Activated CD8-positive, alpha-beta memory T cell treated with anti-CD3 and anti-CD28 coated beads for 36 hours (primary cell): ENCODE measurements around the gene DERL2. TPM values are rescaled to one million over a fixed set of nuclear protein-coding genes. Genes with fewer than 3 reads are reported as not detected.

Experiments
- CTCF ChIA-PET: fragments of 350-600 bp; sonication (Branson Sonifier 250); formaldehyde crosslinking; loops from one replicate; lab custom pipeline; 2021; ENCODE audit warnings: antibody characterized with exemption; lab: Charles Lee
- POLR2A ChIA-PET: fragments of 350-600 bp; sonication (Branson Sonifier 250); formaldehyde crosslinking; loops from one replicate; lab custom pipeline; 2021; ENCODE audit warnings: antibody characterized with exemption; lab: Charles Lee
- total RNA-seq, 2 experiments: library from RNA; stranded (reverse); gene quantifications; one replicate each; pipeline ENCODE4 v1.2.3, GENCODE V29; 2021

Gene DERL2
- total RNA-seq, 2 experiments from 2014 or later, result 87.5 to 89.4 TPM

DNA sequence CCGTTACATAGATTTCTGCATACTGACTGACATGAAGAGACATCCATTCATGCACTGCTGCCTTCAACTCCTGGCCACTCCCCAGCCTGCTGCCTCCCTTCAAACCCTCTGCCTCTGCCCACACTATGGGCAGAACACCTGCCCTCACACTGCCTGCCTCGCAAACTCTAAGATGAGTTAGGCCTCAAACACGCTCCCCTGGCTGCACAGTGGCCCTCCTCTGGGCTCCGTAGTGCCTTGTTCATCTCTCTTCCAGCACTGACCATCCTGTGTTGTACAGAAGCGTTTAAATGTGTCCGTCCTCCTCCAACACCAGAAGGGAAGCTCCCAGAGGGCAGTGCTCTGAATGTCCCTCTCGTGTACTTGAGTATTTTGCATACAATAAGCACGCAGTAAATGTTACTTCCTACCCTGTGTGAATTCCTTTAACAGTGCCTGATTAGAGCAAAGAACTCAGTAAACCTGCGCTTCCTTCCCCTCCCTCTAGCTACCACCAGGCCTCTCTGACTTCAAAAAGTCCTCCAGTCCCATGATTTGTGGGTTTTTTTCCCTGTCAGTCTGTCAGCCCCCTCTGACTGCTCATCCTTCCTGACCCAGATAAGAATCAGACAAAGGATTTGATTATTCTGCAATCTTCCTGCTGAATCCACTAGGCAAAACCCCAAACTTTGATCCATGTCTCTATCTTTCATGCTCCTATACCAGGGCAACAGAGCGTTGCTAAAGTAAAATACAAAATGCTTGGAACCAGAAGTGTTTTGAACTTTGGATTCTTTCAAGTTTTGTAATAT, 21.1 kb downstream of the DERL2 start:
- CTCF ChIA-PET, result interaction anchor here (1.0 to 1.1 kb wide), 2 partner anchors 24 to 26 kb away, joined by 3 read pairs; no protein-coding TSS in a partner anchor
- POLR2A ChIA-PET, result no interaction called here

DNA sequence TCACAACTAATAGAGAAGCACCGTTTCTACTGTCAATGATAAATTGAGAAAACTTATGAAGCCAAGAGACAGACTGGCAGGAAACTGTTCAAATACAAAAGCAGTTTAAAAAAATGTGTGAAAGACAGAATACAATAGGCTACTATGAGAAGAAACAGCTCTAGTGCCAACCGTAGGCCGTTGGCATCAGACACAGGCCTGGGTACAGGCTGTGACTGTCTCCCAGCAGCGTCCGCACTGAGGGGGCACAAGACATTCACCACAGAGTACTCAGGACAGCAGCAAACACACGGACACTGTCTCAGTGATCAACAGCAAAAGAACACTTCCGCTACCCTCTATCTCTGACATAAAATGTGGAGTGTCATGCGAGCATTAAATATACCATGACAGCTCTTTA, 39.2 kb downstream of the DERL2 start:
- POLR2A ChIA-PET, result no interaction called here
- CTCF ChIA-PET, result no interaction called here

DNA sequence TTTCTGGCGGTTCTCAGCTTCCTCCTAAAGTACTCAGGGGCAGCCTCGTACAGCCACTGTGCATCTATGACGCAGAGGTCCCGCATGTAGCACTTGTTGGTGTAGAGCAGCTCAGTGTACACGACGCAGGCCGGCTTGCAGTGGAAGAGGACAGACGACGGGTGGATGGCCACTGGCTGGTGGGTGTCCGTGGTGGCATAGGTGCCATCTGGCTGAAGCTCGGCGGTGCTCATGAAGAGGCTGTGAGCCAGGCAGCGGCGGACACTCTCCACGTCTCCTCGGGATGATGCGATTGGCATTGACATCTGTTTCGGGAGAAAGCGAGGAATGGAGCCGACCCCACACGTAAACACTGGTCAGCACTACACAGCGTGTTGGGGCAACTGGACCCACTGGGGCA, 41.8 kb downstream of the DERL2 start:
- CTCF ChIA-PET, result interaction anchor here (0.9 kb wide), 1 partner anchor 25 kb away, joined by 3 read pairs; the partner anchor contains the start of gene DHX33
- POLR2A ChIA-PET, result no interaction called here

DNA sequence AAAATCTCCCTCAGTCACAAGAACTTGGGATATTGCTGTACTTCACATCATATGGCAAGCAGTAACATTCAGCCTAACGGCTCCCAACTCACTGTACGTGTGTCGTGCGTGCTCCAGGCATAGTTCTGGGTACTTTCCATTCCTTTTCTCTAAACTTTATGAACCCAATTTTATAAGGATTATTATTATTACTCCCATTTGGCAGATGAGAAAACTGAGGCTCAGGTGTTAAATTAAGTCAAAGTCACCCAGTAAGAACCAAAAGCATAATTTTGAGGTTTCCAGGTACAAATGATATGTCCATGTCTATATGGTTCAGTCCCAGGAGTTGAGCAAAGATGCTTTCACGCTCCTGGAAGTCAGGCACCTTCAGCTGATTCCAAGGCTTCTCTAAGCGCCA, 42.2 kb downstream of the DERL2 start:
- CTCF ChIA-PET, result interaction anchor here (0.9 kb wide), 1 partner anchor 25 kb away, joined by 3 read pairs; the partner anchor contains the start of gene DHX33
- POLR2A ChIA-PET, result no interaction called here

DNA sequence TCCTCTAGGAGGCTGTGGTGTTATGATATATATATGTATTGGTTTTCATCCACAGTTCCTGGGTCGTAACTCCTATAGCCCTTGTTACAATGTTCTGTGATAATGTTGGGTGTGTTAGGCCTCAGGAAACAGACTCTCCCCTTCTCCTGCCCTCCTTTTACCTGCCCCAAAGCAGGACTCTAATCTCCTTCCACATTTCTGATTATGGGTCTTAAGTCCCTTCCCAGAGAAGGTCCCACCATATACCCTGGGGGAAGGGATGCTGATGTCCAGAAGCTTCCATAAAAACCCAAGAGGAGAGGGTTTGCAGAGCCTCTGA, 46.6 kb downstream of the DERL2 start:
- POLR2A ChIA-PET, result interaction anchor here (0.6 to 1.4 kb wide), 6 partner anchors 20 to 167 kb away, joined by 3 to 6 read pairs (median 4); partner anchors contain the start of genes DERL2, DHX33, MIS12 and NUP88
- CTCF ChIA-PET, result interaction anchor here (0.6 to 4.0 kb wide), 19 partner anchors 11 to 248 kb away, joined by 3 to 31 read pairs (median 4); partner anchors contain the start of genes DHX33, NUP88 and ZNF594

DNA sequence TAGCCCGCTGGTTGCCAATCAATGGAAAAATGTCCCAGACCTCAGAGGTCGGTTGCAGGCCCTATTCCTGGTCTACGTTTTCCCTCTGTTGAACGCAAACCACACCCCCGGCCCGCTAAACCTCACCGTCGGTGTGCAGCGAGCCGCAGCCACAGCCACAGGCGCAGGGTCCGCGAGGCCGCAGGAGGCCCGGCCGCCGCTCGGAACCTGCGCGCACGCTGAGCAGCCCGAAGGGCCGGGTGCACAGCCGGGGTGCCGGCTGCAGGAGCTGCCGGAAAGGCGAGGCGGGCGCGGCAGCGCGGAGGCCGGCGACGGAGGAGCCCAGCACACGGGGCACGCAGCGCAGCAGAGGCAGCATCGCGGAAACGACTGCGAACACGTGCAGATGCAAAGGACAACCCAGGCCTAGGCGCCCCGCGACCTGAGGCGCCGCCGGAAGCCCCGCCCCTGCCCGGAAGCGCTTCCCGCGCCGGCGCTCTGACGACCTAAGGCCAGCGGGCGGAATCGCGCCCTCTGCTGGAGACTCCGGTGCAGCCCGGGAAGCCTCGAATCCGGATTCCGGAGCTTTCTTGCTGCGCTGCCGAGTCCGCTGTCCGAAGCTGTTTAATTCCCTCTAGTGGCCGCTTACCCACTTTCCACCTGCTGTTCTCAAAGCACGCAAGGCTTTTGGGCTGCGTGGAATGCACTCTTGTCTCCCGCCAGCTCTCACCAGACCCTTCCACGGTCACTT, 47.1 kb downstream of the DERL2 start, which contains the start of gene C1QBP:
C1QBP (minus strand) TSS at position 440 of the 730 bp plus-strand sequence; CDS start at position 358, 82 bp downstream.
- ChIA-PET POLR2A (interaction anchor here (0.6 to 1.4 kb wide), 6 partner anchors 19 to 166 kb away, joined by 3 to 6 read pairs (median 4); partner anchors contain the start of genes DERL2, DHX33, MIS12 and NUP88), CTCF (interaction anchor here (0.6 to 4.0 kb wide), 19 partner anchors 10 to 247 kb away, joined by 3 to 31 read pairs (median 4); partner anchors contain the start of genes DHX33, NUP88 and ZNF594)

DNA sequence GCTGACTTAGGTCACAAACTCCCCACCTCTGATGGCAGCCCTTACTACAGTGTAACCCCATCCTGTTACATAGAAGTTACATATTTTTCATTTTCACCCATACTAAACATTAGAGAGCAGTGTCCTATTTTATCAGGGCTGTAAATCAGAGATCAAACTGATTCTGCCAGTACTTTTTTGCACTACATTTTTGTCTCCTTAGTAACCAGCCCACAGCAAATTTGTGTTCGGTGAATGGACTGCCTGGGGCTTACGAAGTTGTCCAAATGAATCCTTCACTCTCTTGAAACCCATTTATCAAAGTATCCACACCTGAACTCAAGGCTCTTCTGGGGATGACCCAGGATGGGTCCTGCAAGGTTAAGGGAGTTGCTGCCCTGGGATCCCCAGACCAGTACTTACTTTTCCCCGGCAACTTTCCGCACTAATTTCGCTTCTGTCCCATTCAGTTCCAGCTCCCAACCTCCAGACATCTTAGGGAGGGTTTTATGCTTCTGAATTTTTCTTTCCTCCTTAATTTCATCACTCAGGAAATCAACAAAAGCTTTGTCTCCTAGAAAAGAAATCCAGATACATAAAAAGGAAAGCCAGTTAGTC, 48.2 kb downstream of the DERL2 start:
- CTCF ChIA-PET, result interaction anchor here (4.0 kb wide), 1 partner anchor 9 kb away, joined by 31 read pairs; no protein-coding TSS in a partner anchor

DNA sequence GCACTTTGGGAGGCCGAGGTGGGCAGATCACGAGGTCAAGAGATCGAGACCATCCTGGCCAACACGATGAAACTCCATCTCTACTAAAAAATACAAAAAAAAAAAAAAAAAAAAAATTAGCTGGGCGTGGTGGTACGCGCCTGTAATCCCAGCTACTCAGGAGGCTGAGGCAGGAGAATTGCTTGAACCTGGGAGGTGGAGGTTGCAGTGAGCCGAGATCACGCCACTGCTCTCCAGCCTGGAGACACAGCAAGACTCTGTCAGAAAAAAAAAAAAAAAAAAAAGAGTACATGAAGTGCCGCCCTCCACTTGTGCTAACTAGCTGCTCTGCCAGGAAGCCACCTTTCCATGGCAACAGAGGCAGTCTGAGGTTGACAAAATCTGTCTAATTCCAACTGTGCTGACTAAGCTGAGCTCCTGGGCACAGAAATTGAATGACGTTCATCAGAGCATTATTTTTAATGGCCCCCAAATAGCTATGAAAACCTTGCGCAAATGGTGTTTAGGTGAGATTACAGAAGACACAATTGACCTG, 50.1 kb downstream of the DERL2 start:
- ChIA-PET CTCF (interaction anchor here (0.6 kb wide), 1 partner anchor 109 kb away, joined by 4 read pairs; no protein-coding TSS in a partner anchor), POLR2A (interaction anchor here (0.6 to 1.6 kb wide), 2 partner anchors 11 to 16 kb away, joined by 5 to 9 read pairs; partner anchors contain the start of genes NUP88 and RPAIN)

More for the DNA sequence above, 48.2 kb downstream of the DERL2 start:
- POLR2A ChIA-PET, result no interaction called here

DNA sequence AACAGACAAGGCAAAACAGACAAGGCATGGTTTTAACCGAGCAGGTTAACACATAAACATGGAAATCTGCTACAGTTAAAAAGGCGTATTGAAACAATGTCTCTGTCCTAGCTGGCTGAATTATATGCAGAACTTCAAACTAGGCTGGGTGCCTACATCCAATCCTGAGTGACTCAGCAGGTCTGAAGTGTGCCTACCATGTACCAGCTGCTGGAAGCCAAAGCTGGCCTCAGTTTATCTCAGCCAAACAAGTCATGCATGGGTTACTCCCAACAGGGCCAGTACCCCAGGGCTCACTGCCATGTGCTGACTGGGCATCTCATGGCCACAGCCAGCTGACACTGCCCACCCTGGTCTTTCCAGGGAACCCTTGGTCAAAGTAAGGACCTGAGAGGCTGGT, 51.0 kb downstream of the DERL2 start:
- CTCF ChIA-PET, result no interaction called here
- POLR2A ChIA-PET, result no interaction called here

DNA sequence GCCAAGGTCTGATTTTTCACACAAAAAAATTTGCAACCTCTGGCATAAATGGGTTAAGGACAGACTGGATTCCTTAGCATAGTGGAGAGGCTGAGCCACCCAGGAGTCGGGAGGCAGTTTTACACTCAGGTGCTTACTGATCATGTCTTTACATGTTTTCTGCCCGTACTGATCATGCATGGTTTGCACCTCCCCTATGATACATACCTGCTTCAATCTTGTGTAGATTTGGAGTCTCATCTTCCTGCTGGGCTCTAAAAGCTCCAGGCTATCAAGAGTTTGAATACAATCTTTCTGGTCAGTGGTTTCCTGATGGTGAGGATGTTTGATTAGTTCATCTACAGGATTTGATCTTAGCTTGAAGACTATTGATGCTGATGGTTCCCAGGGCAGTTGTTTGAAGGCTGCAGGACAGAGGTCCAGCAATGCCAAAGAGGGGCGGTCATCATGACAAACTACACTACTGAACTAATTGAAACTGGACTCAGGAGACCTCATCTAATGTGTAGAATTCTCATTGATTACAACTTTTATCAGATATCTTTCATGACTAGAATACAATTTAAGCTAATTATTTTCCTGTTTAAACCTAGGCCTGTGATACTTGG, 53.9 kb downstream of the DERL2 start:
- POLR2A ChIA-PET, result no interaction called here
- CTCF ChIA-PET, result interaction anchor here (1.2 kb wide), 1 partner anchor 18 kb away, joined by 3 read pairs; no protein-coding TSS in a partner anchor

DNA sequence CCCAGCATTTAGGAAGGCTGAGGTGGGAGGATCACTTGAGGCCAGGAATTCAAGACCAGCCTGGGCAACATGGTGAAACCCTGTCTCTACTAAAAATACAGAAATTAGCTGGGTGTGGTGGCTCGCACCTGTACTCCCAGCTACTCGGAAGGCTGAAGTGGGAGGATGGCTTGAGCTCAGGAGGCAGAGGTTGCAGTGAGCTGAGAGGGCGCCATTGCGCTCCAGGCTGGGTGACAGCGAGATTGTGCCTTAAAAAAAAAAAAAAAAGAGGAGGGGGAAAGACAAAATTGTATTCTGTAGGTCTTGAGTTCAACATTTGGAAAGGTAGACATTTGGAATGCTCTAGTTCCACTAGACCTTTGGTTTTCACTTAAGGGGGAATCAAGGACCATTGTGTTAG, 54.7 kb downstream of the DERL2 start:
- ChIA-PET POLR2A (interaction anchor here (0.6 to 1.3 kb wide), 3 partner anchors 9 to 96 kb away, joined by 3 to 5 read pairs (median 3); no protein-coding TSS in a partner anchor), CTCF (interaction anchor here (6.1 kb wide), 1 partner anchor 8 kb away, joined by 31 read pairs; the partner anchor contains the start of gene C1QBP)

DNA sequence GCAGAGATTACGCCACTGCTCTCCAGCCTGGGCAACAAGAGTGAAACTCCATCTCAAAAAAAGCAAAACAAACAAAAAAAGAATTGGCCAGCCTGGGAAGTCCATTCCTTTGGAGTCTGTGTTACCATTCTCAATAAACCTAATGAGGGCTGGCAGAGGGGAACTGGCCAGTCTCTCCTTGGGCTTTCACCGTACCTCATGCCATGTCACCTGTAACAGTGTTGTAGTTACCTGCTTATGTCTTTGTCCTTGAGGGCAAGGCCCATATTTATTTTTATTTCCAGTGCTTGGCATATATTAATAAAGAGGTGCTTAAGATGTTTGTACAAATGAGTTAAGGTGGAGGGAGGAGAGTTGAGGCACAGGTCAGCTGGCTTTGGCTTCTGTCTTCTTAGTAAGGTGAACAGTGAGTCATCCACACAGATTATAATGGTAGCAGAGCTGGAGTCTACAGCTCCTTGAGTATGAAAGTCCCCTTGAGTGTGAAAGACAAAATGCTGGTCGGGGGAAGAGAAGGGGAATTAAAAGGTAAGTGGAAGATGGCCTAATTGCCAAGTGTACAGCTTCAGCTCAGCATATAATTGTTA, 55.5 kb downstream of the DERL2 start:
- POLR2A ChIA-PET, result interaction anchor here (0.6 to 1.3 kb wide), 2 partner anchors 8 to 96 kb away, joined by 3 to 5 read pairs; no protein-coding TSS in a partner anchor

DNA sequence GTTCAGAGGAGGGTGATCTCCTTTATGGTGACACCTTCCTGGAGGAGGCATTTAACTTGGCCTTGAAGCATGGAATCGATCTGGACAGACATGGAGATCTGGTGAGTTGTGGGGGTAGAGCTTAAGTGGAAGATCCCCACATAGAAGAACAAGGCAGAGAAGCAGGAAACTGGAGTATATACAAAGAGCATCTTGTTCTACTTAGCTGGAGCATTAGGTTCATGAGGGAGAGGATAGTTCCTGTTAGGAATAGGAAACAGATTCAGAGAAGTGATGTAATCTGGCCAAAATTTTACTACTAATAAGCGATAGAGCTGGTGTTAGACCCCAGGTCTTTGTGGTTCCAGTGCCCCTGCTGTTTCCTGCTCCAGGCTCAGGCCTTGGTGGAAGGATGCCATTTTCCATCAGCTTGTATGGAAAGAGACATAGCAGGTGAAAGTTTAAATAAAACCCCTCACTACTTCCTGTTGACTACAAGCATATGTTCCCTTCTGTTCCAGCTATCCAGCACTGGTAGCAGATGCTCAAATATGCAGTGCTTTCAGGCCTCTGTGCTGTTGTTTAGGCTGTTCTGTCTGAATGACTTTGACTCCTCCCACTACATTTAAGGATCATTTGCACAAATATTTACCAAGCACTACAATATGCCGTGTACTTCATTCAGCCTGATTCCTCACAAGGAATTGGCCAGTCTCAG, 56.6 kb downstream of the DERL2 start:
- ChIA-PET POLR2A (interaction anchor here (0.6 kb wide), 1 partner anchor 13 kb away, joined by 4 read pairs; no protein-coding TSS in a partner anchor), CTCF (interaction anchor here (6.1 kb wide), 1 partner anchor 9 kb away, joined by 31 read pairs; the partner anchor contains the start of gene C1QBP)

More for the DNA sequence above, 55.5 kb downstream of the DERL2 start:
- CTCF ChIA-PET, result interaction anchor here (6.1 kb wide), 1 partner anchor 8 kb away, joined by 31 read pairs; the partner anchor contains the start of gene C1QBP

DNA sequence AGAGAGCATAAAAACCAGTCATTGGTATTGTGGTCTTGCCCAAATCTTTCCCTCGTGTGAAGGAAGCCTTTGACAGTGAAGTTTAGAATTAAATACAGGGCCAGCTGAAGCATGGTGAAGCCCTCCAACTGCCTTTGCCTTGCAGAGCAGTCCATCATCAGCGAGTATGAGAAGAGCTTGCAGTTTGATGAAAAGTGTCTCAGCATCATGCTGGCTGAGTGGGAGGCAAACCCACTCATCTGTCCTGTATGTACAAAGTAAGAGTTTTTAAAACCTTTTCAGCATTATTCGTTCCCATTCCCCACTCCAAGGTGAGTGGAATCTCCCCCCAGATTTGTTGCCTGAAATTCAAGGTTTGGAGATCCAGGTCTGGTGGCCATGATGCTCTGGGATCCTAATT, 60.2 kb downstream of the DERL2 start:
- CTCF ChIA-PET, result interaction anchor here (6.1 kb wide), 1 partner anchor 13 kb away, joined by 31 read pairs; the partner anchor contains the start of gene C1QBP
- POLR2A ChIA-PET, result interaction anchor here (1.1 kb wide), 1 partner anchor 11 kb away, joined by 3 read pairs; no protein-coding TSS in a partner anchor

DNA sequence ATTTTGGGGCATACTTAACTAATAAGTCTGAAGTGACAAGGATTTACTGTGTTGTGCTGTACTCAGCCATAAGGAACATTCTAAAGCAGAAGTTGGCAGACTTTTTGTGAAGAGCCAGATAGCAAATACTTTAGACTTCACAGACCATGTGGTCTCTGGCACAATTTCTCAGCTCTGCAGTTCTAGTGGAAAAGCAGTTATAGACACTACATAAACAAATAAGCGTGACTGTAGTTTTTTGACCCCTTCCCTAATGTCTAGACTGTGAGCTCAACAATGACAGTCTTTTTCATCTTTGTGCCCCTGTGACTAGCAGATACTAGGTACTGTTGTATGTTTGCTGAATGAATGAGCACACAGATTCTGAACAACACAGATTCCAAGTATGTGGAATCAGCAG, 61.1 kb downstream of the DERL2 start:
- POLR2A ChIA-PET, result interaction anchor here (0.7 kb wide), 1 partner anchor 11 kb away, joined by 5 read pairs; no protein-coding TSS in a partner anchor
- CTCF ChIA-PET, result no interaction called here

DNA sequence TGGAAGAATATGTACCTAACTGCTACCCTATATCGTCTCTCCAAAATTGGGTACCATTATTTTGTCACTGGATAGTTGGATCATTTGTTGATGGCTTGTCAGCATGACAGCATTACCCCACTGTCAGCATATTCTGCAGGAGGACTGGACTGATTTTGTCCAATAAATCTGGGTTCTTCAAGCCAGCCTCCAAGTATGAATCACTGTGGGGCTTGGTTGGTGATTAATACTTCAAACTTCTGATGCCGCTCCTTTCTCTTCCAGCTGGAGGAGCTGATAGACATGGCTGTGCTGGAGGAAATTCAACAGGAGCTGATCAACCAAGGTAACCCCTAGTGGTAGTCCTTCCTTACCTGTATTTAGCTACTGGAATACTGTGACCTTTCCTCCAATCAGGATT, 63.5 kb downstream of the DERL2 start:
- ChIA-PET CTCF (interaction anchor here (0.9 kb wide), 1 partner anchor 17 kb away, joined by 9 read pairs; the partner anchor contains the start of gene C1QBP), POLR2A (interaction anchor here (1.0 kb wide), 1 partner anchor 8 kb away, joined by 3 read pairs; no protein-coding TSS in a partner anchor)
